HCT116 (cell line): ENCODE data around the gene KCNJ4. TPM values are rescaled to one million over a fixed set of nuclear protein-coding genes. Genes with fewer than 3 reads are reported as not detected.
"Not testable (repeated sequence)": the region's sequence is repeated elsewhere in the genome, so short reads cannot be mapped to it uniquely, and the experiment has no call there.

Source experiments
- ATAC-seq: fragments of 200-7000 bp; cut with Tn5 transposase; 2 replicates; pipeline ENCODE4 v1.9.1; 2020; ENCODE audit warnings: mild to moderate bottlenecking, moderate library complexity
- BruUV-seq: library from RNA; stranded (reverse); fragments of 400-500 nt; replicated peaks from 2 replicates; lab custom pipeline; 2021; lab: Mats Ljungman, UMichigan
- CTCF ChIA-PET: fragments of 300-600 bp; sonication (Branson Sonifier 250); formaldehyde crosslinking; loops from one replicate; lab custom pipeline; 2021; ENCODE audit warnings: antibody characterized with exemption; lab: Charles Lee
- POLR2A ChIA-PET: fragments of 300-600, 350-600 bp; sonication (Branson Sonifier 250); formaldehyde crosslinking; loops from one replicate; lab custom pipeline; 2021; ENCODE audit warnings: antibody characterized with exemption; lab: Charles Lee
- RAD21 ChIA-PET, 2 experiments: fragments of 300-600 bp; sonication (Branson Sonifier 250); formaldehyde crosslinking; loops; one replicate each; lab custom pipeline; 2023; ENCODE audit warnings: low total read pairs in 2 of 2; ENCODE audit not compliant: uncharacterized antibody in 2 of 2, unreplicated experiment in 2 of 2, low non-redundant PET in 1 of 2; lab: Charles Lee
- DNase-seq: peaks from one replicate; pipeline ENCODE4 v3.0.0-alpha.2; 2010; ENCODE audit warnings: low read depth, low spot score
- H2AFZ ChIP-seq: fragments of 200-600 bp; shearing (Covaris generic), sonication (generic); 2 replicates; pipeline ENCODE4 v1.6.1; 2017; ENCODE audit warnings: low read depth, mixed run types, mixed read lengths, antibody characterized with exemption, low read length; ENCODE audit not compliant: poor library complexity, severe bottlenecking
- H3K27ac ChIP-seq: 2 replicates; pipeline ENCODE4 v1.5.1; 2012; ENCODE audit warnings: low read depth, low read length
- H3K27me3 ChIP-seq: fragments of 200-600 bp; sonication (generic); 2 replicates; pipeline ENCODE4 v1.6.1; 2016; ENCODE audit warnings: mixed run types, low read length, mixed read lengths; ENCODE audit not compliant: insufficient read depth
- H3K36me3 ChIP-seq, 2 experiments: fragments of 200-500 bp in 1 of 2; fragments of 200-600 bp in 1 of 2; sonication (Bioruptor generic) in 1 of 2; sonication (generic) in 1 of 2; 2 replicates each; pipeline versions ENCODE4 v1.5.1 to v1.6.1; 2014 to 2016; ENCODE audit warnings: low read length in 2 of 2, inconsistent platforms in 1 of 2, mixed read lengths in 1 of 2, mixed run types in 1 of 2; ENCODE audit not compliant: insufficient read depth in 2 of 2, control insufficient read depth in 1 of 2
- H3K4me1 ChIP-seq, 2 experiments: fragments of 200-600 bp in 1 of 2; sonication (generic) in 1 of 2; 2 replicates each; pipeline versions ENCODE4 v1.5.1 to v1.6.1; 2012 to 2017; ENCODE audit warnings: low read length in 2 of 2, inconsistent platforms in 1 of 2, mild to moderate bottlenecking in 1 of 2, mixed read lengths in 1 of 2, mixed run types in 1 of 2, moderate library complexity in 1 of 2; ENCODE audit not compliant: insufficient read depth in 2 of 2, control insufficient read depth in 1 of 2
- H3K4me2 ChIP-seq: fragments of 200-600 bp; sonication (generic); 2 replicates; pipeline ENCODE4 v1.6.1; 2017; ENCODE audit warnings: mixed run types, low read length, mixed read lengths
- H3K4me3 ChIP-seq, 2 experiments: fragments of 200-600 bp in 1 of 2; sonication (generic) in 1 of 2; replicated peaks in 1 of 2; 2 replicates each; pipeline ENCODE4 v1.5.1; 2011 to 2016; ENCODE audit warnings: low read length in 2 of 2, control low read depth in 1 of 2, low read depth in 1 of 2, mild to moderate bottlenecking in 1 of 2, mixed read lengths in 1 of 2, mixed run types in 1 of 2
- H3K79me2 ChIP-seq: fragments of 200-600 bp; sonication (generic); 2 replicates; pipeline ENCODE4 v1.6.1; 2017; ENCODE audit warnings: mild to moderate bottlenecking, mixed run types, low read length, moderate library complexity, mixed read lengths; ENCODE audit not compliant: insufficient read depth
- H3K9ac ChIP-seq: fragments of 200-600 bp; sonication (generic); 2 replicates; pipeline ENCODE4 v1.6.1; 2016; ENCODE audit warnings: low read length, mixed read lengths
- H3K9me2 ChIP-seq: fragments of 200-600 bp; sonication (generic), shearing (Covaris generic); 2 replicates; pipeline ENCODE4 v1.6.1; 2017; ENCODE audit warnings: mixed run types, mild to moderate bottlenecking, moderate library complexity; ENCODE audit not compliant: insufficient read depth
- H3K9me3 ChIP-seq, 2 experiments: fragments of 200-500 bp in 1 of 2; fragments of 200-600 bp in 1 of 2; sonication (Bioruptor generic) in 1 of 2; sonication (generic) in 1 of 2; 2 replicates each; pipeline ENCODE4 v1.6.1; 2014 to 2017; ENCODE audit warnings: low read length in 2 of 2, mixed read lengths in 2 of 2, inconsistent platforms in 1 of 2, low read depth in 1 of 2, mild to moderate bottlenecking in 1 of 2, mixed run types in 1 of 2, moderate library complexity in 1 of 2; ENCODE audit not compliant: control insufficient read depth in 1 of 2, insufficient read depth in 1 of 2
- H4K20me1 ChIP-seq: fragments of 200-600 bp; sonication (generic), shearing (Covaris generic); 2 replicates; pipeline ENCODE4 v1.6.1; 2017; ENCODE audit warnings: mixed run types, mild to moderate bottlenecking, moderate library complexity; ENCODE audit not compliant: insufficient read depth
- intact Hi-C: fragments of 100-400 bp; cut with micrococcal nuclease; formaldehyde crosslinking; loops from 2 replicates; pipeline ENCODE4 v1.10.0; 2022
- total RNA-seq: library from RNA; stranded (reverse); gene quantifications from one replicate; pipeline ENCODE4 v1.2.1, GENCODE V29; 2021; ENCODE audit not compliant: unreplicated experiment

KCNJ4 gene
- total RNA-seq, 1 experiment from 2014 or later = not detected

- H3K9ac ChIP-seq, H3K4me3 ChIP-seq, DNase-seq, ATAC-seq, H3K27me3 ChIP-seq, H2AFZ ChIP-seq, intact Hi-C loops, H3K9me2 ChIP-seq, CTCF ChIA-PET, H3K36me3 ChIP-seq, BruUV-seq, H4K20me1 ChIP-seq, H3K9me3 ChIP-seq, POLR2A ChIA-PET, H3K4me2 ChIP-seq, RAD21 ChIA-PET, H3K27ac ChIP-seq: not testable (repeated sequence)
- H3K79me2 ChIP-seq = peaks cover 44% of the 10 kb centered on the region
- peaks cover 6 to 14% of the 10 kb centered on the region in 2 experiments; a peak in 3 of 4 replicates for H3K4me1 ChIP-seq
These were observed 59.1 kb downstream of the KCNJ4 start for GRCh38 chr22:38395944-38396343.

GRCh38 chr22:38394929-38395624 is 59.9 kb downstream of the KCNJ4 start:
- peaks cover 6 to 14% of the 10 kb centered on the region in 2 experiments; a peak in 3 of 4 replicates for H3K4me1 ChIP-seq
- H3K9ac ChIP-seq, ATAC-seq, H3K36me3 ChIP-seq, RAD21 ChIA-PET, H3K4me3 ChIP-seq, CTCF ChIA-PET, intact Hi-C loops, H3K9me3 ChIP-seq, H3K27ac ChIP-seq, H4K20me1 ChIP-seq, H3K27me3 ChIP-seq, DNase-seq, H3K9me2 ChIP-seq, BruUV-seq, POLR2A ChIA-PET, H2AFZ ChIP-seq, H3K4me2 ChIP-seq: not testable (repeated sequence)
- H3K79me2 ChIP-seq = peaks cover 44% of the 10 kb centered on the region

- H3K9me2 ChIP-seq, H3K36me3 ChIP-seq, H3K4me1 ChIP-seq, H3K4me3 ChIP-seq, CTCF ChIA-PET, H3K27me3 ChIP-seq, H3K9me3 ChIP-seq, H2AFZ ChIP-seq, RAD21 ChIA-PET, H3K27ac ChIP-seq, BruUV-seq, POLR2A ChIA-PET, DNase-seq, H3K4me2 ChIP-seq, intact Hi-C loops, H3K9ac ChIP-seq, H4K20me1 ChIP-seq, ATAC-seq: not testable (repeated sequence)
- H3K79me2 ChIP-seq = peaks cover 18% of the 10 kb centered on the region; the same call in 1 of the 2 replicates
These were observed 65.6 kb downstream of the KCNJ4 start for GRCh38 chr22:38389428-38389818.

- intact Hi-C loops, H3K4me2 ChIP-seq, H3K9me2 ChIP-seq, DNase-seq, RAD21 ChIA-PET, H3K27me3 ChIP-seq, POLR2A ChIA-PET, H3K36me3 ChIP-seq, H3K9ac ChIP-seq, H3K4me1 ChIP-seq, H2AFZ ChIP-seq, H3K4me3 ChIP-seq, H4K20me1 ChIP-seq, CTCF ChIA-PET, ATAC-seq, BruUV-seq, H3K27ac ChIP-seq, H3K9me3 ChIP-seq: not testable (repeated sequence)
- peaks cover 14% of the 10 kb centered on the region; the same call in 1 of the 2 replicates for H3K79me2 ChIP-seq
These were observed 66.2 kb downstream of the KCNJ4 start for GRCh38 chr22:38388506-38389427.
